Duodenal mucosa (tissue), 2 donors: ENCODE measurements around the gene FAM168B.

ENCODE experiments used
- H3K27ac ChIP-seq: one replicate; pipeline ENCODE4 v1.7.0; 2013; ENCODE audit warnings: low read depth, low read length
- H3K27me3 ChIP-seq, 2 donors: one replicate each; pipeline ENCODE4 v1.7.0; 2013; ENCODE audit warnings: low read length in 2 of 2, control low read depth in 1 of 2; ENCODE audit not compliant: insufficient read depth in 2 of 2, control insufficient read depth in 1 of 2
- H3K36me3 ChIP-seq, 2 donors: one replicate each; pipeline ENCODE4 v1.7.0; 2013; ENCODE audit warnings: low read length in 2 of 2, control low read depth in 1 of 2; ENCODE audit not compliant: insufficient read depth in 2 of 2, control insufficient read depth in 1 of 2
- H3K4me1 ChIP-seq, 2 donors: one replicate each; pipeline ENCODE4 v1.7.0; 2013; ENCODE audit warnings: low read length in 2 of 2, control low read depth in 1 of 2; ENCODE audit not compliant: insufficient read depth in 2 of 2, control insufficient read depth in 1 of 2
- H3K4me3 ChIP-seq, 2 donors: one replicate each; pipeline ENCODE4 v1.7.0; 2013; ENCODE audit warnings: low read length in 2 of 2, low read depth in 1 of 2
- H3K9ac ChIP-seq, 2 donors: one replicate each; pipeline ENCODE4 v1.7.0; 2013; ENCODE audit warnings: low read length in 2 of 2, low read depth in 1 of 2
- H3K9me3 ChIP-seq, 2 donors: one replicate each; pipeline ENCODE4 v1.7.0; 2013; ENCODE audit warnings: low read length in 2 of 2, control low read depth in 1 of 2; ENCODE audit not compliant: control insufficient read depth in 1 of 2

FAM168B gene

GRCh38 chr2:131006561-131006960, 86.7 kb downstream of the FAM168B start:
- H3K4me1 ChIP-seq: no peaks in the 10 kb centered on the region
- H3K36me3 ChIP-seq: no peaks in the 10 kb centered on the region
- no peak overlapping the region for H3K4me3 ChIP-seq
- no peak overlapping the region for H3K27ac ChIP-seq
- H3K27me3 ChIP-seq: peaks cover 3 to 6% of the 10 kb centered on the region in 2 donors
- no peak overlapping the region for H3K9ac ChIP-seq
- no peaks in the 10 kb centered on the region for H3K9me3 ChIP-seq

- H3K27me3 ChIP-seq: peaks cover under 1 to 3% of the 10 kb centered on the region in 2 donors
- no peaks in the 10 kb centered on the region for H3K4me1 ChIP-seq
- no peaks in the 10 kb centered on the region for H3K36me3 ChIP-seq
These were observed 87.9 kb downstream of the FAM168B start for GRCh38 chr2:131005216-131005935.

GRCh38 chr2:131004446-131005209, 88.6 kb downstream of the FAM168B start:
- no peaks in the 10 kb centered on the region for H3K4me1 ChIP-seq
- H3K9me3 ChIP-seq: no peaks in the 10 kb centered on the region
- no peak overlapping the region for H3K4me3 ChIP-seq

More at GRCh38 chr2:131005216-131005935, 87.9 kb downstream of the FAM168B start:
- H3K9ac ChIP-seq: no peak overlapping the region
- H3K27ac ChIP-seq: no peak overlapping the region
- H3K4me3 ChIP-seq: no peak overlapping the region
- H3K9me3 ChIP-seq: no peaks in the 10 kb centered on the region

GRCh38 chr2:130998561-130998960, 94.7 kb downstream of the FAM168B start:
- H3K4me1 ChIP-seq: no peaks in the 10 kb centered on the region
- no peak overlapping the region for H3K27ac ChIP-seq
- no peaks in the 10 kb centered on the region for H3K9me3 ChIP-seq
- H3K27me3 ChIP-seq: peaks cover 2 to 9% of the 10 kb centered on the region in 2 donors
- H3K9ac ChIP-seq: no peak overlapping the region
- no peaks in the 10 kb centered on the region for H3K36me3 ChIP-seq
- no peak overlapping the region for H3K4me3 ChIP-seq

More at GRCh38 chr2:131004446-131005209, 88.6 kb downstream of the FAM168B start:
- Histone ChIP-seq H3K36me3 (no peaks in the 10 kb centered on the region), H3K27ac (no peak overlapping the region), H3K27me3 (peaks cover 0 to 2% of the 10 kb centered on the region in 2 donors), H3K9ac (no peak overlapping the region)
